Vagina (tissue), 2 donors: ENCODE results near the gene TTC7B. TPM values are rescaled to one million over a fixed set of nuclear protein-coding genes. Genes with fewer than 3 reads are reported as not detected.
A peak's percentile ranks its signal among the peaks of the same experiment; 100 is the strongest.

Experiments used
- DNase-seq, 2 donors: peaks; one replicate each; pipeline ENCODE4 v3.0.0-alpha.2; 2017; ENCODE audit errors: extremely low spot score in 2 of 2
- H3K27ac ChIP-seq: fragments of 200-600 bp; sonication (generic); one replicate; pipeline ENCODE4 v1.5.1; 2019
- H3K27me3 ChIP-seq: fragments of 200-600 bp; sonication (generic); one replicate; pipeline ENCODE4 v1.5.1; 2019
- H3K36me3 ChIP-seq, 2 donors: fragments of 200-600 bp; sonication (generic); one replicate each; pipeline ENCODE4 v1.5.1; 2017 to 2019
- H3K4me1 ChIP-seq: fragments of 200-600 bp; sonication (generic); one replicate; pipeline ENCODE4 v1.5.1; 2019
- H3K4me3 ChIP-seq, 2 donors: fragments of 200-600 bp; sonication (generic); 1 replicate in 1 of 2; 2 replicates in 1 of 2; pipeline ENCODE4 v1.5.1; 2016 to 2019
- H3K9me3 ChIP-seq: fragments of 200-600 bp; sonication (generic); one replicate; pipeline ENCODE4 v1.5.1; 2019
- POLR2A ChIP-seq, 2 donors: fragments of 450-650 bp; IDR thresholded peaks; one replicate each; pipeline ENCODE4 v1.6.1; 2017; ENCODE audit warnings: antibody characterized with exemption in 2 of 2, mild to moderate bottlenecking in 2 of 2, moderate library complexity in 2 of 2
- POLR2AphosphoS5 ChIP-seq, 2 donors: sonication (generic); formaldehyde crosslinking; IDR thresholded peaks; one replicate each; pipeline ENCODE4 v1.9.0; 2017; ENCODE audit warnings: antibody characterized with exemption in 2 of 2, mild to moderate bottlenecking in 2 of 2, low read depth in 1 of 2; ENCODE audit not compliant: insufficient read depth in 1 of 2
- intact Hi-C: fragments of 100-400 bp; cut with DNase I; formaldehyde crosslinking; loops from one replicate; pipeline ENCODE4 v1.15.1; 2023
- total RNA-seq: library from RNA; depleted of rRNA; stranded (reverse); fragments of >200 nt; gene quantifications from one replicate; pipeline ENCODE4 v1.2.3, GENCODE V29; 2016
- TF ChIP-seq, protein P1 (sequence below), 3 experiments: fragments of 450-650 bp in 2 of 3; fragments of 200-600 bp in 1 of 3; sonication (generic) in 1 of 3; IDR thresholded peaks; one replicate each; pipeline ENCODE4 v1.5.1; 2017 to 2019; ENCODE audit warnings: antibody characterized with exemption in 3 of 3, mild to moderate bottlenecking in 2 of 3, moderate library complexity in 2 of 3

The TTC7B gene
- total RNA-seq, 1 donor from 2014 or later: 56.0 TPM

DNA sequence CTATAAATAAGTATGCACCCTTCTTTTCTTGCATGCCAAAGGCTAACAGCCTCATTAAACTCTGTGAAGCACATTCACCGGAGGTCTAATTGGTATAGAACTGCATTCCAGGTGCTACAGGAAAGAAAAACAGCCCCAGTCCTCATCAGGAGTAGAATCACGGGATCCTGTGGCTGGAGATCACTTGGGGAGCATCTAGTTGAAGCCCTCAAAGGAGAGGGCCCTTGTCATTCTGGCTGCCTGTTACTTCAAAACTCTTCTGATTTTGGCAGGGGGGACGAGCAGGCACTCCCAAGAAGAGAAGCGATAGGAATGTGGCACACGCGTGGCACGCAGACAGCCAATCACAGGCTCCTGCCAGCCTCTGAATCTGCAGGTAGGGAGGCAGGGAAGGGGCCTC lies 154.4 kb downstream of the TTC7B start:
- TF ChIP-seq POLR2A (IDR thresholded peaks at IDR 0.05): no peak
- no peaks in the 10 kb centered on the region for H3K27me3 ChIP-seq
- no peaks in the 10 kb centered on the region for H3K36me3 ChIP-seq
- no peaks in the 10 kb centered on the region for H3K4me1 ChIP-seq
- no peak overlapping the region for H3K4me3 ChIP-seq
- intact Hi-C loops: no loop called here
- H3K9me3 ChIP-seq: no peaks in the 10 kb centered on the region
- no peak overlapping the region for H3K27ac ChIP-seq
- DNase-seq: no peak

DNA sequence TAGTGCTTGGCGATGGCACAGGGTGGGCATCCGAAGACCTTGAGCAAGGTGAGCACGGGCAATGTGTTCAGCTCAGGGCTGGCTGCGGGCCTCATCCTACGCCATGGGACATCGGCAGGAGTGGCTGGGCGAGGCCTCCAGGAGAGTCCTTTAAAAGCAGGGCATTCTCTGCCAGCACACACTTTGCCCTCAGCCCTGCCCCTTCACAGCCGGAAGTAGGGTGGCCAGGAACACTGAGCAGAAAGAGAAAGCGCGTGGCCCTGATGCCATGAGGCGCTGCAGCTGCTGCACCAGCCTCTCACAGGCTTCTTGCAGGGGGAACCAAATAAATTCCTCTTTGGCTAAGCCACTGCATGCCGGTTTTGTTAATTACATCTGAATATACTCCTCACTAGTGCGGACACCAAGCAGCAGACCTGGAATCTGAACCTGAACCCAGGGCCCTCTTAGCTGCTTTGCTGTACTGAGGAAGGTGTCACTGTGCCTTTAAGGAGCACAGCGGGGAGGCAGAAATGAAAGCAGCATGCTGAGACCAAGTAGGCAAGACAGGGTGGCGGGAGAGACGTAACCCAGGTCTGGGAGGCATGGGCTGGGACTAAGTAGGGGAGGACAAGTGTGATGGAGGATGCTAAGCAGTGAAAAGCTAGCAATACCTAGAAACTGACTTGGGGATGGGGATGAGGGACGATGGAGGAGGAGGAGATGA lies 155.2 kb downstream of the TTC7B start:
- H3K27me3 ChIP-seq: no peaks in the 10 kb centered on the region
- H3K27ac ChIP-seq: no peak overlapping the region
- peak in 1 of 2 donors; percentile 74 for DNase-seq
- TF ChIP-seq, protein P1, sequence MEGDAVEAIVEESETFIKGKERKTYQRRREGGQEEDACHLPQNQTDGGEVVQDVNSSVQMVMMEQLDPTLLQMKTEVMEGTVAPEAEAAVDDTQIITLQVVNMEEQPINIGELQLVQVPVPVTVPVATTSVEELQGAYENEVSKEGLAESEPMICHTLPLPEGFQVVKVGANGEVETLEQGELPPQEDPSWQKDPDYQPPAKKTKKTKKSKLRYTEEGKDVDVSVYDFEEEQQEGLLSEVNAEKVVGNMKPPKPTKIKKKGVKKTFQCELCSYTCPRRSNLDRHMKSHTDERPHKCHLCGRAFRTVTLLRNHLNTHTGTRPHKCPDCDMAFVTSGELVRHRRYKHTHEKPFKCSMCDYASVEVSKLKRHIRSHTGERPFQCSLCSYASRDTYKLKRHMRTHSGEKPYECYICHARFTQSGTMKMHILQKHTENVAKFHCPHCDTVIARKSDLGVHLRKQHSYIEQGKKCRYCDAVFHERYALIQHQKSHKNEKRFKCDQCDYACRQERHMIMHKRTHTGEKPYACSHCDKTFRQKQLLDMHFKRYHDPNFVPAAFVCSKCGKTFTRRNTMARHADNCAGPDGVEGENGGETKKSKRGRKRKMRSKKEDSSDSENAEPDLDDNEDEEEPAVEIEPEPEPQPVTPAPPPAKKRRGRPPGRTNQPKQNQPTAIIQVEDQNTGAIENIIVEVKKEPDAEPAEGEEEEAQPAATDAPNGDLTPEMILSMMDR (IDR thresholded peaks at IDR 0.05): no peak
- TF ChIP-seq POLR2A (IDR thresholded peaks at IDR 0.05): no peak
- TF ChIP-seq POLR2AphosphoS5 (IDR thresholded peaks at IDR 0.05; ENCODE audit: insufficient read depth in 1 of 2, low read depth in 1 of 2): no peak
- no peaks in the 10 kb centered on the region for H3K4me1 ChIP-seq
- H3K9me3 ChIP-seq: no peaks in the 10 kb centered on the region
- no peak overlapping the region for H3K4me3 ChIP-seq
- intact Hi-C loops: no loop called here
- H3K36me3 ChIP-seq: no peaks in the 10 kb centered on the region

DNA sequence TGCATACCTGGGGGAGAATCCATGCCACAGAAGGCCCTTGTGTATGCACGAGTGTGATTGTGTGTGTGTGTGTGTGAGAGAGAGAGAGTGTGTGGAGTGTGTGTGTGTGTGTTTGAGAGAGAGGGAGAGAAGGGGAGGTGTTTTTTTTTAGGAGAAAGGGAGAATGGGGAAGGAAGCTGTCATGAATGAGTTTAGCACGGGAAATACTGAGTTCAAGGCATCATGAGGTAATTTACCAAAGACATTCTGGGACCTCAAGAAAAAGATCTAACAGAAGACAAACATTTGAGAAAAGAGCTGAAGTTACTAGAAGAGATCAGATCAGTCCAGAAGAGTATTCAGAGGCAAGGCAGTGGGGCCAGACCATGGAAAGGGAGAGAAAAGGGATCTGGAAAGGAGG lies 157.1 kb downstream of the TTC7B start:
- Histone ChIP-seq H3K9me3 (no peaks in the 10 kb centered on the region), H3K27me3 (no peaks in the 10 kb centered on the region), H3K4me1 (no peaks in the 10 kb centered on the region), H3K4me3 (no peak overlapping the region), H3K36me3 (no peaks in the 10 kb centered on the region), H3K27ac (no peak overlapping the region)
- intact Hi-C loops: no loop called here
- DNase-seq: peak in 1 of 2 donors; percentile 27
- TF ChIP-seq POLR2A (IDR thresholded peaks at IDR 0.05): no peak
- TF ChIP-seq, protein P1 (IDR thresholded peaks at IDR 0.05): no peak
- TF ChIP-seq POLR2AphosphoS5 (IDR thresholded peaks at IDR 0.05; ENCODE audit: insufficient read depth in 1 of 2, low read depth in 1 of 2): no peak

DNA sequence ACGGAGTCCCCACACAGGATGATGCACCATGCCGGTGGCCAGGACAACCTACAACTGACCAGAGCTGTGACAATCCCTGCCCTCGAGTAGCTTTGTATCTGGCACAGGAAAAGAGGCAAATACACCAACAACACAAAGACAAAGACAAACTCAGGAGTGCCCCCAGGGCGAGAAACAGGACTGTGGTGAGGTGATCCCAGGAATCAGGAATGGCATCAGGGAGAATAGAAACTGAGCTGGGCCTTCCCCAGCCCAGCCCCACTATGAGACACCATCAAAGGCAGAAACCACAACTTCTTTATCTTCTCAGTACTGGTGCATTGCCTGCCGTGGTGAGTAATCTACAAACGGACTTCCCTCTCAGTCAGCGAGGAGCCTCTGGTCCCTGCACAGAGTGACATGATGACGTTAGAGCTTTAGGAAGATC lies 157.7 kb downstream of the TTC7B start:
- H3K4me3 ChIP-seq: no peak overlapping the region
- H3K9me3 ChIP-seq: no peaks in the 10 kb centered on the region
- TF ChIP-seq POLR2AphosphoS5 (IDR thresholded peaks at IDR 0.05; ENCODE audit: insufficient read depth in 1 of 2, low read depth in 1 of 2) (no peak), POLR2A (IDR thresholded peaks at IDR 0.05) (no peak)
- TF ChIP-seq, protein P1 (IDR thresholded peaks at IDR 0.05): no peak
- no peaks in the 10 kb centered on the region for H3K27me3 ChIP-seq
- H3K27ac ChIP-seq: no peak overlapping the region
- intact Hi-C loops: no loop called here
- peak in 1 of 2 donors; percentile 58 for DNase-seq
- no peaks in the 10 kb centered on the region for H3K4me1 ChIP-seq
- H3K36me3 ChIP-seq: no peaks in the 10 kb centered on the region

DNA sequence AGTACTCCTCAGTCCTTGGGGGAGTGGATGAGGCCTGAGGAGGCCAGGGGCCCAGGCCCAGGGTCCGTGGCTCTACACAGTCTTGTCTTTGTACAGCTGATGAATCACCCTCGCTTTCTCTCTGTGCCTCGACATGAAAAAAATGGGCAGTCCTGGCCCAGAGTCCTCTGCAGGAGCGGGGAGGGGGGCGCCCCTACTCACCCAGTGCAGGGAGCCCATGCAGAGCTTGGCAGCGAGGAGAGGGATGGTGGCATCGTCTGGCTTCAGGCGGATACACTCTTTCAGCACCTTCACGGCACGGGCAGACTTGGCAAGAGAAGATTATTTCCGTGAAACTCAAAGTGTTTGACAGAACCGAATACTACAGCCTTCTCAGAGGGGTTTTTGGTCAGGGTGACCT lies 159.3 kb downstream of the TTC7B start:
- intact Hi-C loops: no loop called here
- Histone ChIP-seq H3K27ac (no peak overlapping the region), H3K4me3 (no peak overlapping the region), H3K4me1 (no peaks in the 10 kb centered on the region), H3K36me3 (no peaks in the 10 kb centered on the region), H3K27me3 (no peaks in the 10 kb centered on the region), H3K9me3 (no peaks in the 10 kb centered on the region)
- DNase-seq: peak in 1 of 2 donors; percentile 54
- TF ChIP-seq POLR2AphosphoS5 (IDR thresholded peaks at IDR 0.05; ENCODE audit: insufficient read depth in 1 of 2, low read depth in 1 of 2) (no peak), POLR2A (IDR thresholded peaks at IDR 0.05) (no peak)
- TF ChIP-seq, protein P1 (IDR thresholded peaks at IDR 0.05): no peak
